Epithelial cell of prostate (primary cell): ENCODE results near the gene ASCC3.

Experiments used
- DNase-seq: peaks from one replicate; pipeline ENCODE4 v3.0.0-alpha.2; 2011; ENCODE audit warnings: low read depth, low spot score
- H3K27ac ChIP-seq: fragments of 450-650 bp; 2 replicates; pipeline ENCODE4 v1.5.1; 2017; ENCODE audit warnings: mild to moderate bottlenecking

ASCC3 gene

GRCh38 chr6:100461278-100461916 is 419.7 kb downstream of the ASCC3 start:
- DNase-seq, result no peak
- no peak overlapping the region for H3K27ac ChIP-seq

GRCh38 chr6:100460650-100461204 is 420.4 kb downstream of the ASCC3 start:
- H3K27ac ChIP-seq, result no peak overlapping the region
- DNase-seq, result no peak

GRCh38 chr6:100459592-100460184 is 421.4 kb downstream of the ASCC3 start:
- H3K27ac ChIP-seq, result no peak overlapping the region
- DNase-seq, result no peak

GRCh38 chr6:100458841-100459591 is 422.1 kb downstream of the ASCC3 start:
- H3K27ac ChIP-seq, result no peak overlapping the region
- DNase-seq, result no peak
